A549 (cell line): ENCODE measurements around the gene CMYA5.

ENCODE experiments used
- CTCF ChIP-seq: fragments of >200 bp; sonication (Bioruptor Twin); formaldehyde crosslinking; IDR thresholded peaks from 3 replicates; pipeline ENCODE4 v1.5.1; 2016
- ELK1 ChIP-seq: fragments of 150-350 bp; IDR thresholded peaks from 2 replicates; pipeline ENCODE4 v1.6.1; 2014; ENCODE audit warnings: low read depth, mild to moderate bottlenecking, low read length
- RCOR1 ChIP-seq: fragments of 150-350 bp; IDR thresholded peaks from 2 replicates; pipeline ENCODE4 v1.6.1; 2014; ENCODE audit warnings: antibody characterized with exemption, low read length, low read depth

- no peak for TF ChIP-seq RCOR1
- no peak for TF ChIP-seq CTCF
- no peak for TF ChIP-seq ELK1
Measured at GRCh38 chr5:79727451-79728355, 38.1 kb downstream of the CMYA5 start.
